ACC112 (cell line): Measurements from ENCODE around the gene RBM8A.

ENCODE experiments used
- H2AFZ ChIP-seq: fragments of 200-600 bp; sonication (generic); one replicate; pipeline ENCODE4 v1.6.0; 2017; ENCODE audit warnings: antibody characterized with exemption, low read length; ENCODE audit not compliant: unreplicated experiment
- H3K27ac ChIP-seq: fragments of 200-600 bp; sonication (generic); 2 replicates; pipeline ENCODE4 v1.5.1; 2014; ENCODE audit warnings: low read depth, mild to moderate bottlenecking, antibody characterized with exemption, low read length, moderate library complexity
- H3K27me3 ChIP-seq: fragments of 200-600 bp; sonication (generic); 2 replicates; pipeline ENCODE4 v1.6.1; 2014; ENCODE audit warnings: mild to moderate bottlenecking, antibody characterized with exemption, low read length, moderate library complexity, mixed read lengths; ENCODE audit not compliant: insufficient read depth
- H3K36me3 ChIP-seq: fragments of 200-600 bp; sonication (generic); 2 replicates; pipeline ENCODE4 v1.6.1; 2016; ENCODE audit warnings: mild to moderate bottlenecking, antibody characterized with exemption, low read length, moderate library complexity, mixed read lengths; ENCODE audit not compliant: insufficient read depth
- H3K4me1 ChIP-seq: fragments of 200-600 bp; sonication (generic); one replicate; pipeline ENCODE4 v1.6.1; 2016; ENCODE audit warnings: low read length, mixed read lengths; ENCODE audit not compliant: insufficient read depth, unreplicated experiment, control insufficient read depth
- H3K4me3 ChIP-seq: fragments of 200-600 bp; sonication (generic); 2 replicates; pipeline ENCODE4 v1.5.1; 2014; ENCODE audit warnings: mild to moderate bottlenecking, low read depth, low read length
- H3K79me2 ChIP-seq: fragments of 200-600 bp; sonication (generic); one replicate; pipeline ENCODE4 v1.6.0; 2016; ENCODE audit warnings: low read length; ENCODE audit not compliant: control insufficient read depth, unreplicated experiment, insufficient read depth

The RBM8A gene

GRCh38 chr1:145892486-145893087 lies 34.7 kb downstream of the RBM8A start:
- Histone ChIP-seq H3K4me1 (peaks cover 29% of the 10 kb centered on the region), H3K36me3 (no peaks in the 10 kb centered on the region), H3K27ac (peak overlapping the region; percentile 95), H3K79me2 (no peaks in the 10 kb centered on the region), H3K4me3 (peak overlapping the region; percentile 25), H3K27me3 (no peaks in the 10 kb centered on the region), H2AFZ (no peak overlapping the region)

GRCh38 chr1:145891587-145892485 lies 35.4 kb downstream of the RBM8A start:
- Histone ChIP-seq H3K79me2 (no peaks in the 10 kb centered on the region), H3K27ac (peak overlapping the region; percentile 95), H3K36me3 (no peaks in the 10 kb centered on the region), H2AFZ (peak overlapping the region; percentile 51), H3K4me3 (peak overlapping the region; percentile 48), H3K4me1 (peaks cover 29% of the 10 kb centered on the region), H3K27me3 (no peaks in the 10 kb centered on the region)

- H3K4me1 ChIP-seq: peaks cover 29% of the 10 kb centered on the region
- peak overlapping the region; percentile 48 for H3K4me3 ChIP-seq
- H3K36me3 ChIP-seq: no peaks in the 10 kb centered on the region
- no peaks in the 10 kb centered on the region for H3K79me2 ChIP-seq
- peak overlapping the region; percentile 51 for H2AFZ ChIP-seq
- no peaks in the 10 kb centered on the region for H3K27me3 ChIP-seq
- peak overlapping the region; percentile 95 for H3K27ac ChIP-seq
These were observed 36.1 kb downstream of the RBM8A start for GRCh38 chr1:145891143-145891542.

DNA sequence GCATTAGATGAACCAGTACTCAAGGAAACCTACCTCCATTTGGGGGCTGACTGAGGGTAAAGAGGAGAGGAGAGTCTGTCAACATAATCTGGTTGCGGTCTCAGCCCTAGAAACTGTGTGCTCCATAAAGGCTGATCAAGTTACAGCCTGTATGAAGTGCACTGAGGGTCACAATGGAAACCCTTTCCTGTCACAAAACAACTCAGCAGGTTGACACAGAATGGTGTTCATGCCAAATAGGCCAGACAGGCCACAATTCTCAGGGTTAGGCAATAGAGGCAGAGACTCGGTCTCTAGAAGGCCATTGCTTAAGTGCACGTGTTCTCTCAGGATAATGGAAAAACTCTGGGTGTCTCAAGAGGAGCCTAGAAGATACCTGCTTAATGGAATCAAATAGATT lies 37.6 kb downstream of the RBM8A start:
- Histone ChIP-seq H3K4me3 (no peak overlapping the region), H3K4me1 (peaks cover 36% of the 10 kb centered on the region), H3K36me3 (no peaks in the 10 kb centered on the region), H3K27me3 (no peaks in the 10 kb centered on the region), H3K79me2 (no peaks in the 10 kb centered on the region), H3K27ac (no peak overlapping the region), H2AFZ (no peak overlapping the region)

GRCh38 chr1:145887631-145888030 lies 39.7 kb downstream of the RBM8A start:
- Histone ChIP-seq H3K79me2 (no peaks in the 10 kb centered on the region), H3K27ac (no peak overlapping the region), H3K27me3 (no peaks in the 10 kb centered on the region), H3K36me3 (no peaks in the 10 kb centered on the region), H3K4me1 (peaks cover 35% of the 10 kb centered on the region), H2AFZ (no peak overlapping the region), H3K4me3 (no peak overlapping the region)

- Histone ChIP-seq H3K4me3 (no peak overlapping the region), H3K27ac (no peak overlapping the region)
These were observed 40.5 kb downstream of the RBM8A start for GRCh38 chr1:145886816-145887215.

GRCh38 chr1:145886390-145886789 lies 40.9 kb downstream of the RBM8A start:
- Histone ChIP-seq H2AFZ (peak overlapping the region; percentile 27), H3K27ac (no peak overlapping the region), H3K27me3 (no peaks in the 10 kb centered on the region), H3K36me3 (no peaks in the 10 kb centered on the region), H3K79me2 (no peaks in the 10 kb centered on the region), H3K4me1 (peaks cover 25% of the 10 kb centered on the region), H3K4me3 (peak overlapping the region; percentile 74)

More at GRCh38 chr1:145886816-145887215, 40.5 kb downstream of the RBM8A start:
- H3K36me3 ChIP-seq: no peaks in the 10 kb centered on the region
- no peak overlapping the region for H2AFZ ChIP-seq
- peaks cover 29% of the 10 kb centered on the region for H3K4me1 ChIP-seq
- H3K79me2 ChIP-seq: no peaks in the 10 kb centered on the region
- H3K27me3 ChIP-seq: no peaks in the 10 kb centered on the region

GRCh38 chr1:145885738-145886287 lies 41.5 kb downstream of the RBM8A start, which contains the start of gene ANKRD35:
Gene ANKRD35 (minus strand): TSS chr1:145885866. CDS start chr1:145885758, 108 bp downstream.
- H3K27ac ChIP-seq: no peak within 1 kb of the TSS
- H3K79me2 ChIP-seq: no peaks in the 10 kb centered on the region
- H3K27me3 ChIP-seq: no peaks in the 10 kb centered on the region
- no peaks in the 10 kb centered on the region for H3K36me3 ChIP-seq
- H3K4me1 ChIP-seq: peaks cover 20% of the 10 kb centered on the region
- peak within 1 kb of the TSS; percentile 27 for H2AFZ ChIP-seq
- H3K4me3 ChIP-seq: peak within 1 kb of the TSS; percentile 74

DNA sequence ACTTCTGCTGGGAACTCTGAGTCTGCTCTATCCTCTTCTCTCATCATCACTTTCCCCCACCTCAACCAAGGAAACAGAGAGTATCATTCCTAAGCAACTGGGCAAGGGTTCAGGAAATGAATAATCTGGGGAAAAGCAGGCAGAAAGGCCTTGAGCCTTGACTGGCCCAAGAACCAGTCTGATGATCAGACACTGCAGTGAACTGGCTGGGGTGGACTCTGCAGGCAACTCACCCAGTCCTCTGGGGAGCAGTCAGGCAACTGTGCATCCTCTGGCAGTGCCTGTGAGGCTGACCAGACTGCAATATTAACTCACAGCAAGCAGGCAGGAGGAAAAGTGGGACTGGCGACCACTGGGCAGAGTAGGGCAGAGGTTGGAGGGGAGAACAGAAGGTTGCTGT lies 42.6 kb downstream of the RBM8A start:
- H2AFZ ChIP-seq: no peak overlapping the region
- H3K36me3 ChIP-seq: no peaks in the 10 kb centered on the region
- peaks cover 15% of the 10 kb centered on the region for H3K4me1 ChIP-seq
- no peaks in the 10 kb centered on the region for H3K79me2 ChIP-seq
- no peak overlapping the region for H3K4me3 ChIP-seq
- H3K27me3 ChIP-seq: no peaks in the 10 kb centered on the region
- no peak overlapping the region for H3K27ac ChIP-seq

- no peak overlapping the region for H3K27ac ChIP-seq
- peaks cover 8% of the 10 kb centered on the region for H3K4me1 ChIP-seq
- no peaks in the 10 kb centered on the region for H3K79me2 ChIP-seq
- H3K36me3 ChIP-seq: no peaks in the 10 kb centered on the region
- H2AFZ ChIP-seq: no peak overlapping the region
- no peaks in the 10 kb centered on the region for H3K27me3 ChIP-seq
- H3K4me3 ChIP-seq: no peak overlapping the region
These were observed 47.5 kb downstream of the RBM8A start for GRCh38 chr1:145879775-145880174.
